ENCODE measurements around the gene CLEC3B. TPM values are rescaled to one million over a fixed set of nuclear protein-coding genes. Genes with fewer than 3 reads are reported as not detected.
"Not testable (repeated sequence)": the region's sequence is repeated elsewhere in the genome, so short reads cannot be mapped to it uniquely, and the experiment has no call there.

CLEC3B gene
- total RNA-seq, 4 donors from 2014 or later = 58.9 to 297 (median 125) TPM

DNA sequence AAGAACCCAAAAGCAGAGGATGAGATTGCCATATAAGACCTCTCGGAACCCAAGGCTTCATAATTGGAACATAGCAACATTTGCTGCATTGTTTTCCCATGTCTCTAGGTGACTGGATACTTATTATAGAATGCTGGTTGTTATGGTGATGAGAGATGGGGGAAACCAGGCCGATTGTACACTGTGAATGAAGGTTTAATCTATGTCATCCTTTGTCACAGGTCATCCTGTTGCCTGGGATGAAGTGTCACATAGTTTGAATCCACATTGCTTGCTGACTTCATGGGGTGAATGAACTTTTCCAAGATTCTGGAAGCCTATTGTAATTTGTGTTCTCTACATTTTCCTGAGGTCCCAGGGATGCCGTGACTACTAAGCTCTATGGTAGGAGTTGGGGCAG is 41.8 kb downstream of the CLEC3B start:
- ATAC-seq (ENCODE audit: low FRiP score) (no peak), DNase-seq (ENCODE audit: low spot score) (no peak)
- TF ChIP-seq, protein P1, sequence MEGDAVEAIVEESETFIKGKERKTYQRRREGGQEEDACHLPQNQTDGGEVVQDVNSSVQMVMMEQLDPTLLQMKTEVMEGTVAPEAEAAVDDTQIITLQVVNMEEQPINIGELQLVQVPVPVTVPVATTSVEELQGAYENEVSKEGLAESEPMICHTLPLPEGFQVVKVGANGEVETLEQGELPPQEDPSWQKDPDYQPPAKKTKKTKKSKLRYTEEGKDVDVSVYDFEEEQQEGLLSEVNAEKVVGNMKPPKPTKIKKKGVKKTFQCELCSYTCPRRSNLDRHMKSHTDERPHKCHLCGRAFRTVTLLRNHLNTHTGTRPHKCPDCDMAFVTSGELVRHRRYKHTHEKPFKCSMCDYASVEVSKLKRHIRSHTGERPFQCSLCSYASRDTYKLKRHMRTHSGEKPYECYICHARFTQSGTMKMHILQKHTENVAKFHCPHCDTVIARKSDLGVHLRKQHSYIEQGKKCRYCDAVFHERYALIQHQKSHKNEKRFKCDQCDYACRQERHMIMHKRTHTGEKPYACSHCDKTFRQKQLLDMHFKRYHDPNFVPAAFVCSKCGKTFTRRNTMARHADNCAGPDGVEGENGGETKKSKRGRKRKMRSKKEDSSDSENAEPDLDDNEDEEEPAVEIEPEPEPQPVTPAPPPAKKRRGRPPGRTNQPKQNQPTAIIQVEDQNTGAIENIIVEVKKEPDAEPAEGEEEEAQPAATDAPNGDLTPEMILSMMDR (IDR thresholded peaks at IDR 0.05) = no peak

DNA sequence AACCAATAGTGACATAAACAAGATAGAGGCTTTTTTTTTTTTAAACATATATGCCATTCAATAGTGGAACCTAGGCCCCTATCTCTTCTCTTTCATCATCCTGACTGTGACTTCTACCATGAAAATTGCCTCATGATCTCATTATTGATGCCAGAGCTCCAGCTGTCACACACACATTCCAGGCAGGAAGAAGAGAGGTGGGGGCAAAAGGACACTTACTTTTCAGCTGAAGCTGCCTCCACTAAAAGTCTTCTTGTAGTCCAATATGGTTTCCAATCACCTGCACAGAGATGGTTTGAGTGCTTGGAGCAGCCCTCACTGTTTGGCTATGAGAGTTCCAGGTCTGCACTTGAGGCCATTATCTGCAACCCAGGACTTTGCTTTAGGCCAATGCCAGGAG is 45.0 kb downstream of the CLEC3B start:
- TF ChIP-seq, protein P1 (IDR thresholded peaks at IDR 0.05) = no peak
- DNase-seq (ENCODE audit: low spot score) = no peak
- ATAC-seq (ENCODE audit: low FRiP score) = no peak

DNA sequence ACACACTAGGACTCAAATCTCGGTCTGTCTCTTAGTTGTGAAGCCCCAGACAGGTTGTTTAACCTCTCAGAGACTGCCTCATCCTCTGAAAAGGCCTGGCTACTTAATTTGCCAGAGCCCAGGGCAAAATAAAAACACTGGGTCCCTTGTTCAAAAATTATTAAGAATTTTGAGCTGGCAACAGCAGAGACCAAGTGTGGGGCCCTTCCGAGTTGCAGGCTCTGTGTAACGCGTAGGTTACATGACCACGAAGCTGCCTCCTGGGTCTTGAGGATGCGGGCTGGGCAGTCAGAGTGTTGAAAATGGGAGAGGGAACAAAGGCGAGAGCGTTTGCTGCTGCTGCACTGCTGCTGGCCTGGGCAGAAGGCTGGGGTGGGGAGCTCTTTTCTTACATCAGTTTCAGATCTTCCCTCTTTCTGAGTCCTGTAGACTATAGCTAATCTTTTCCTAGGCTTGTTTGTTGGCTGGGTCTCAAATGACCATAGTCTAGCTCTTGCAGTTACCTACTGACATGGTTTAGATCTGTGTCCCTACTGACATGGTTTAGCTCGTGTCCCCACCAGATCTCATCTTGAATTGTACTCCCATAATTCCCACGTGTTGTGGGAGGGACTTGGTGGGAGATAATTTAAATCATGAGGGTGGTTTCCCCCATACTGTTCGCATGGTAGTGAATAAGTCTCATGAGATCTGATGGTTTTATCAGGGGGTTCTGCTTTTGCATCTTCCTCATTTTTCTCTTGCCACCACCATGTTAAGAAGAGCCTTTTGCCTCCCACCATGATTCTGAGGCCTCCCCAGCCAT is 49.9 kb downstream of the CLEC3B start:
- TF ChIP-seq, protein P1 (IDR thresholded peaks at IDR 0.05) = no peak
- DNase-seq (ENCODE audit: low spot score) = no peak

DNA sequence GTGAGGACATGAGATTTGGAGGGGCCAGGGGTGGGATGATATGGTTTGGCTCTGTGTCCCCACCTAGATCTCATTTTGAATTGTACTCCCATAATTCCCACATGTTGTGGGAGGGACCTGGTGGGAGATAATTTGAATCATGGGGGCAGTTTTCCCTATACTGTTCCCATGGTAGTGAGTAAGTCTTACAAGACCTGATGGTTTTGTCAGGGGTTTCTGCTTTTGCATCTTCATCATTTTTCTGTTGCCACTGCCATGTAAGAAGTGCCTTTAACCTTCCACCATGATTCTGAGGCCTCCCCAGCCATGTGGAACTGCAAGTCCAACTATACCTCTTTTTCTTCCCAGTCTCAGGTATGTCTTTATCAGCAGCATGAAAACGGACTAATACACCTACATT is 52.2 kb downstream of the CLEC3B start:
- not testable (repeated sequence) for ATAC-seq (ENCODE audit: low FRiP score)

More for the DNA sequence above, 49.9 kb downstream of the CLEC3B start:
- no peak for ATAC-seq (ENCODE audit: low FRiP score)

DNA sequence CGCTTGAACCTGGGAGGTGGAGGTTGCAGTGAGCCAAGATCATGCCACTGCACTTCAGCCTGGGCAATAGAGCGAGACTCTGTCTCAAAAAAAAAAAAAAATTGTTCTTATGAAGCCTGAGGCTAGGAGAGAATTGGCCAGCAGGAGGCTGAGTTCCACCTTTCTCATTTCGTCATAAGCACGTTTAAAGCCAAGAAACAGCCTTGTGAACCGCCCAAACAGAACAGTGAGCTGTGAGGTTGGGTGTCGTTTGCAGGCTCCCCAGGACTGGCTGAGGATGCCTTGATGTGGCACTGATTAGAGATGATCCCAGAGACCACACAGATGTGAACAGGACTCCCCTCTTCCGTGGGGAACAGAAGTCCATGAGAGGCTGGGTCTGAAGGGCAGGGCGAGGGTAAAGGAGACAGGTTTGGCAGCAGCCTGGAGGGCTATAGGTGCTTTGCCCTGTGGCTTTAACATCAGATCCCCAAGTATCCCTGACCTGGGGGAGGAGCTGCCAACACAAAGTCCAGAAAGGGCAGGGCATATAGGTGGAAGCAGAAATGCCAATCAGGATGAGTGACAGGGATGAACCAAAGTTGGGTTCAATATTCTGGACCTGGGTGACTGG is 52.9 kb downstream of the CLEC3B start:
- TF ChIP-seq, protein P1 (IDR thresholded peaks at IDR 0.05) = no peak
- DNase-seq (ENCODE audit: low spot score) (no peak), ATAC-seq (ENCODE audit: low FRiP score) (peak; percentile 29)

More for the DNA sequence above, 52.2 kb downstream of the CLEC3B start:
- not testable (repeated sequence) for DNase-seq (ENCODE audit: low spot score)

DNA sequence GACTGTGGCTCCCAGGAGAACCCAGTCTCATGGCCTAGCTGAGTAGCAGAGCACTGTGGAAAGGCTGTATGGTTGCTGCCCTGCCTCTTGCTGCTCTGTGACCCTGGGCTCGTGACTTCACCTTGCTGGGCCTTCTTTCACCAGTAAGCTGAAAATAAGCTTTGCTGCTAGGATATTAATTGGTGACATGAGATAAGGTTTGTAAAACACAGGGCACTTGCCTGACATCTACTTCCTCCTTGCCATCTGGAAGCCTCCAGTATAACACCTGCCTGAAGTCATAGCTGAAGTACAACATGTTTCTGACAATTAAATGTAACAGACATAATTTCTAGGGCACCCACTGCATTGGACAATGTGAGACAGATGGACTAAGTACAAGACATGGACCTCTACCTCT is 53.6 kb downstream of the CLEC3B start:
- DNase-seq (ENCODE audit: low spot score) (no peak), ATAC-seq (ENCODE audit: low FRiP score) (no peak)
- TF ChIP-seq, protein P1 (IDR thresholded peaks at IDR 0.05) = no peak

DNA sequence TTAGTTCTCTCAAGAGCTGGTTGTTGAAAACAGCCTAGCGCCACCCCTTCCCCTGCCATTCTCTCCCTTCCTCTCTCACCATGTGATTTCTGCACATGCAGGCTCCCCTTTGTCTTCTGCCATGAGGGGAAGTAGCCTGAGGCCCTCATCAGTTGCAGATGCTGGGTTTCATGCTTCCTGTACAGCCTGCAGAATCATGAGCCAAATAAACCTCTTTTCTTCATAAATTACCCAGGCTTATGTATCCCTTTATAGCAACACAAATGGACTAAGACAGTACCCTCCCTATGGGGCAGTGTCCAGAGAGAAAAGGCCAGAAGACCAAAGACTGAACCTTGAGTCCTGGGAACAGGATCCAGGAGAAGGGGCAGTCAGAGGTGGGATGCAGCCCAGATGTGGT is 54.7 kb downstream of the CLEC3B start:
- DNase-seq (ENCODE audit: low spot score) (no peak), ATAC-seq (ENCODE audit: low FRiP score) (no peak)
- TF ChIP-seq, protein P1 (IDR thresholded peaks at IDR 0.05) = no peak
